Measurements from ENCODE around the gene ELMO1. TPM values are rescaled to one million over a fixed set of nuclear protein-coding genes. Genes with fewer than 3 reads are reported as not detected.

The ELMO1 gene
- total RNA-seq, 1 donor from 2014 or later: 60.1 TPM

DNA sequence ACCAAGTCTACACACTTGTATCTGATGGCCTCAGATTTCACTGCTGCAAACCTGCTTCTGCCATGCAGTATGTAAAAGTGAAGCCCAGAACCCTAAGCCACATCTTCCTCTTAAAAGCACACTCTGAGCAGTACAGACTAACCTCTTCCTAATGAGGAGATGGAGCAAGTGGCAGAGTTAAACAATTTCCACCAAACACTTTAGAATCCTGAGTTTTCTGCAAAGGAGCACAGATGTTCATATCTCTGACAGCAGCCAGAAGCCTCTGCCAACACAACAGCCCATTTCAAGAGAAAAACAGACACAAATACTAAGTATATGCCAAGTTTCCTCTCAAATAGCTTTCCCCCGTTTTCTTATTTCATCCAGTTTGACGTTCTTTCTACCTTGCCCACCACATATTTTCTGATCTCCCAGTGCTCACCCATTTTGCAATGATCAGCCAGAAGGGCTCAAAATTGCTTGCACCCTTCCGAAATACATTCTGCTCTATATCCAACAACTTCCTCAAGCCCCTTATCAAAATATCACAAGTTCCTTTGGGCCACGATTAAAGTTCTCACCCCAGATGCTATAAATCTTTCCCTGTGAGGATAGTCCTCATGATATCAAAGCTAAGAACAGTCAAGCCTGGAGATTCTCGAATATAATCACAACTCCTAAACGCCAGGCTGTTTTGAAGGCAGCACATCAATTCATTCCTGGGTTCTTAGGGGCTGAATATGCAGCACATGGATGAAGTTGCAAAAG is 27.5 kb downstream of the ELMO1 start:
- no peak overlapping the region for H3K4me3 ChIP-seq
- DNase-seq: no peak
- TF ChIP-seq, protein P1, sequence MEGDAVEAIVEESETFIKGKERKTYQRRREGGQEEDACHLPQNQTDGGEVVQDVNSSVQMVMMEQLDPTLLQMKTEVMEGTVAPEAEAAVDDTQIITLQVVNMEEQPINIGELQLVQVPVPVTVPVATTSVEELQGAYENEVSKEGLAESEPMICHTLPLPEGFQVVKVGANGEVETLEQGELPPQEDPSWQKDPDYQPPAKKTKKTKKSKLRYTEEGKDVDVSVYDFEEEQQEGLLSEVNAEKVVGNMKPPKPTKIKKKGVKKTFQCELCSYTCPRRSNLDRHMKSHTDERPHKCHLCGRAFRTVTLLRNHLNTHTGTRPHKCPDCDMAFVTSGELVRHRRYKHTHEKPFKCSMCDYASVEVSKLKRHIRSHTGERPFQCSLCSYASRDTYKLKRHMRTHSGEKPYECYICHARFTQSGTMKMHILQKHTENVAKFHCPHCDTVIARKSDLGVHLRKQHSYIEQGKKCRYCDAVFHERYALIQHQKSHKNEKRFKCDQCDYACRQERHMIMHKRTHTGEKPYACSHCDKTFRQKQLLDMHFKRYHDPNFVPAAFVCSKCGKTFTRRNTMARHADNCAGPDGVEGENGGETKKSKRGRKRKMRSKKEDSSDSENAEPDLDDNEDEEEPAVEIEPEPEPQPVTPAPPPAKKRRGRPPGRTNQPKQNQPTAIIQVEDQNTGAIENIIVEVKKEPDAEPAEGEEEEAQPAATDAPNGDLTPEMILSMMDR (IDR thresholded peaks at IDR 0.05): no peak
- no peaks in the 10 kb centered on the region for H3K9me3 ChIP-seq
- H3K4me1 ChIP-seq: peaks cover 37% of the 10 kb centered on the region
- no peaks in the 10 kb centered on the region for H3K27me3 ChIP-seq (ENCODE audit: low read depth)
- H3K36me3 ChIP-seq: no peaks in the 10 kb centered on the region
- intact Hi-C loops (cut with DNase I): no loop called here
- no peak overlapping the region for H3K27ac ChIP-seq
- ATAC-seq: peak; percentile 33 to 35

DNA sequence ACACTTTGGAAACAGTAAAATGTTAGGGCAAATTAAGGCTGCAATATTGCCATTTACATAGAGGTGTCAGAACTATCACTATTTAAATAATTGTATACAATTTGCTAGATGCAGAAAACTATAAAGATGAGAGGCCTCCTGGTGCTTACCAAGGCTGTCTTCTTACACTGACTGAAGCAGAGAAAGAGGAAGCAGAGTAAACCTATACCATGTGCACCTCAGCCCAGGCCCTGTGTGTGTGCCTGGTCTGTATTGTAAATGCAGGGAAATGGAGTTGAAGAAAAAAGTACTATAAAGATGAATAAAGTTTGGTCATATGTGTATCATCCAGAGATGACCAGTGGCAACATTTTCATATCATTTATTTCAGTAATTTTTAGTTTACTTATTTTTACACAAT is 29.2 kb downstream of the ELMO1 start:
- H3K4me1 ChIP-seq: peaks cover 40% of the 10 kb centered on the region
- no peaks in the 10 kb centered on the region for H3K9me3 ChIP-seq
- TF ChIP-seq, protein P1 (IDR thresholded peaks at IDR 0.05): no peak
- no peak overlapping the region for H3K4me3 ChIP-seq
- no peak overlapping the region for H3K27ac ChIP-seq
- intact Hi-C loops (cut with DNase I): no loop called here
- DNase-seq (no peak), ATAC-seq (no peak)
- no peaks in the 10 kb centered on the region for H3K36me3 ChIP-seq
- no peaks in the 10 kb centered on the region for H3K27me3 ChIP-seq (ENCODE audit: low read depth)

DNA sequence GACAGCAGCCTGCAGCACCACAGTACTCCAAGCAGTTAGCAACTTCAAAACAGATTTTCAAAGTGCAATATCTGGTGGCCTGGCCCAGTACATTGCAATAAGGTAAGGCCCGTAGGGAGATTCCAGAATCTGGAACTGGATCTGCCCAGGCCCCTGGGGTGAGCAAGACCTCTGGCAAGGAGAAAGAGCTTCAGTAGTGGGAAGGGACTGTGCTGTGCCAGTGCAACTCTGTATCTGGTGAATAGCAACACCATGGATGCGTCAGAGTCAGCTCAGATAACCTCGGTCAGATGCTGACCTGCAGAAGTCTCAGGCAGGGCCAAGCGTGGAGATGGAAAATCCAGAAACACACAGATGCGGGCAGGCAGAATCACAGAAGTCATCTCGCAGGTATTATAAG is 30.3 kb downstream of the ELMO1 start:
- DNase-seq (no peak), ATAC-seq (no peak)
- TF ChIP-seq, protein P1 (IDR thresholded peaks at IDR 0.05): no peak
- Histone ChIP-seq H3K4me3 (no peak overlapping the region), H3K9me3 (no peaks in the 10 kb centered on the region), H3K27me3 (ENCODE audit: low read depth) (no peaks in the 10 kb centered on the region), H3K4me1 (peaks cover 40% of the 10 kb centered on the region), H3K36me3 (no peaks in the 10 kb centered on the region), H3K27ac (no peak overlapping the region)
- intact Hi-C loops (cut with DNase I): no loop called here

DNA sequence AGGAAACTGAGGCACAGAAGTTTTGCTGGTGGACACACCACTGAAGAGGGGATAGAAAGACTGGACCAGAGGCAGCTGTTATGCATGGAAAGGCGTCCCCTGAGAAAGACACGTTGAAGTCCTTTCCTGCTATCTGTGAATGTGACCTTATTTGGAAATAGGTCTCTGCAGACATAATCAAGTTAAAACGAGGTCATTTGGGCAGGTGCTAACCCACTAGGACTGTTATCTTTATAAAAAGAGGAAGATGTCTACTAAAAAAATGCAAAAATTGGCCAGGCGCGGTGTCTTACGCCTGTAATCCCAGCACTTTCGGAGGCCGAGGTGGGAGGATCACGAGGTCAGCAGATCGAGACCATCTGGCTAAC is 31.6 kb downstream of the ELMO1 start:
- no peak overlapping the region for H3K27ac ChIP-seq
- H3K27me3 ChIP-seq (ENCODE audit: low read depth): no peaks in the 10 kb centered on the region
- H3K36me3 ChIP-seq: no peaks in the 10 kb centered on the region
- no peak for ATAC-seq
- intact Hi-C loops (cut with DNase I): no loop called here
- no peak overlapping the region for H3K4me3 ChIP-seq
- no peaks in the 10 kb centered on the region for H3K9me3 ChIP-seq
- H3K4me1 ChIP-seq: peaks cover 40% of the 10 kb centered on the region
- TF ChIP-seq, protein P1 (IDR thresholded peaks at IDR 0.05): no peak
- no peak for DNase-seq

DNA sequence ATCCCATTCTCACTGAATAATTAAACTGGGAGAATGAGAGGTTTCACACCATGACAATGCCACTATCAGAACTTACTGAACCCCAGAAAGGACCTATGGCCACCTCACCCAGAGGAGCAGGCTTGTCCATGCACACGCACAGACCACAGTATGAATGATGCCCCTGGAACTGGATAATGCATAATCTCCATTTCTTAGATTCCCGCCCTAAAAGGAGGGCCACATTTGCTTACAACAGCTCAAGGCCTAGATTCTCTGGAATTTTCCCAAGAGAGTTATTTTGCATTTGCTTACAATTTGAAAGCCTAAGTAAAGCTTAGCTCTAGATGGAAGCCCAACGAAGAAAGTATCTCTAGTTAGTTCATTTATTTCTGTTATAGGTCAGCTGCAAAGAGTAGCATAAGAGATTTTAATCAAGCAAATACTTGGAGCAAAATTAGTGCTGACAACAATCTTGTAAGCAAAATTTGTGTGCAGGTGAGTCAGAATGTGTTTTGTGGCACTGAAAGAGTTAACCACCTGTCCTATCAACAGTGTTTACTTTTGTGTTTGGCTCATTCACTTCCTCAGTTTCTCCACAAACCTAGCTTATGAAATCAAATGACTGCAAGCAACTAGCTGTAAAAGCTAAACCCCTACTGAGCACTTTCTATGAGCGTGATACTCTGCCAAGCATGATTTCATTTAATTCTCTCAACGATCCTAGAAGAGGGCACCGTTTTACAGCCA is 32.1 kb downstream of the ELMO1 start:
- Histone ChIP-seq H3K27me3 (ENCODE audit: low read depth) (no peaks in the 10 kb centered on the region), H3K9me3 (no peaks in the 10 kb centered on the region), H3K4me3 (no peak overlapping the region), H3K36me3 (no peaks in the 10 kb centered on the region), H3K4me1 (peaks cover 36% of the 10 kb centered on the region), H3K27ac (no peak overlapping the region)
- TF ChIP-seq, protein P1 (IDR thresholded peaks at IDR 0.05): no peak
- DNase-seq (no peak), ATAC-seq (no peak)
- intact Hi-C loops (cut with DNase I): no loop called here

Data from lower lobe of right lung (tissue), 2 donors.